Transverse colon (tissue), 3 donors: Measurements from ENCODE around the gene DESI2.

Source experiments
- EP300 ChIP-seq: sonication (generic); formaldehyde crosslinking; IDR thresholded peaks from one replicate; pipeline ENCODE4 v1.6.1; 2017; ENCODE audit warnings: antibody characterized with exemption, low read depth
- TF ChIP-seq, protein P1 (sequence below), 5 experiments: fragments of 200-600 bp in 3 of 5; fragments of 450-650 bp in 2 of 5; sonication (generic) in 3 of 5; IDR thresholded peaks; 1 replicate in 2 of 5; 2 replicates in 3 of 5; pipeline ENCODE4 v1.5.1; 2016 to 2017; ENCODE audit warnings: antibody characterized with exemption in 5 of 5, inconsistent platforms in 3 of 5, mild to moderate bottlenecking in 2 of 5, moderate library complexity in 1 of 5

GRCh38 chr1:244741692-244742091 is 88.8 kb downstream of the DESI2 start:
- TF ChIP-seq, protein P1, sequence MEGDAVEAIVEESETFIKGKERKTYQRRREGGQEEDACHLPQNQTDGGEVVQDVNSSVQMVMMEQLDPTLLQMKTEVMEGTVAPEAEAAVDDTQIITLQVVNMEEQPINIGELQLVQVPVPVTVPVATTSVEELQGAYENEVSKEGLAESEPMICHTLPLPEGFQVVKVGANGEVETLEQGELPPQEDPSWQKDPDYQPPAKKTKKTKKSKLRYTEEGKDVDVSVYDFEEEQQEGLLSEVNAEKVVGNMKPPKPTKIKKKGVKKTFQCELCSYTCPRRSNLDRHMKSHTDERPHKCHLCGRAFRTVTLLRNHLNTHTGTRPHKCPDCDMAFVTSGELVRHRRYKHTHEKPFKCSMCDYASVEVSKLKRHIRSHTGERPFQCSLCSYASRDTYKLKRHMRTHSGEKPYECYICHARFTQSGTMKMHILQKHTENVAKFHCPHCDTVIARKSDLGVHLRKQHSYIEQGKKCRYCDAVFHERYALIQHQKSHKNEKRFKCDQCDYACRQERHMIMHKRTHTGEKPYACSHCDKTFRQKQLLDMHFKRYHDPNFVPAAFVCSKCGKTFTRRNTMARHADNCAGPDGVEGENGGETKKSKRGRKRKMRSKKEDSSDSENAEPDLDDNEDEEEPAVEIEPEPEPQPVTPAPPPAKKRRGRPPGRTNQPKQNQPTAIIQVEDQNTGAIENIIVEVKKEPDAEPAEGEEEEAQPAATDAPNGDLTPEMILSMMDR (IDR thresholded peaks at IDR 0.05) = no peak
- TF ChIP-seq EP300 = no peak
